ENCODE data around the gene CFAP90.

Gene CFAP90

DNA sequence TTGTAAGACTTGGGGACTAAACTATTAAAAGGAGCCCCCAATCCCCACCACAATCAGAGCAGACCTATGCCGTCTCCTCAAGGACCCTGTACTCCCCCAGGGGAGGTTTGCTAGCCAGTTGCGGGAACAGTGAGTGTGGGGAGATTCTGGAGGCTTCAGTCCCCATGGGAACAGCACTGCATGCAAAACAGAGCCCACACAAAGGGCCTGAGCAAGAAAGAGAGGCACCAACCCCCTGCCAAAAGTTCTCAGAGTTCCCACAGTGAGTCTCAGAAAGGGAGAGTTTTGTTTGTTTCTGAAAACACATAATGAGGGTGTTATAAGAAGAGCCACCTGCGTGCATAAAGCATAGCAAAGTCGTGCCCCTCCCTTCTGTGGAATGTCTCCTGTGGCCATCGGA is 56.6 kb downstream of the CFAP90 start:
- Mint-ChIP-seq H3K27me3 (ENCODE audit: low read depth) (no peaks in the 10 kb centered on the region), H3K9me3 (no peaks in the 10 kb centered on the region), H3K4me1 (ENCODE audit: low read depth) (no peaks in the 10 kb centered on the region), H3K4me3 (no peak overlapping the region), H3K36me3 (ENCODE audit: low read depth) (no peaks in the 10 kb centered on the region), H3K27ac (no peak overlapping the region)

DNA sequence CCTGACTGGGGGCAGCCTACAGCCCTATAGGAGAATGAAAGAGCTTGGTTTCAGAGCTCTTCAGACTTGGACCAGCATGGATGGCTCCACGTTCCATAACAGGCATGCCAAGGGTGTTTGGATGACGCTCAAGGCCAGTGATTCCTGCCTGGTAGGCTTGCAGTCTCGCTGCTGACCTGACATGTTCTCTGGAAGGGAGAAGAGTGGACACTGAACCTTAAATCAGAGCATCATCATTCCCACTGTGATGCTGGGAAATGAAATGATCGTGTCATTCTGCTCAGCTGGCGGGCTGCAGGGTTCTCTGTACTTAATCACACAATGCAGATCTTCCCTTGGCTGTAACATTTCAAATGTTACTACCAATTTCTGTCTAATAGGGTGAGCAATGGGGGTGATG is 57.0 kb downstream of the CFAP90 start:
- Mint-ChIP-seq H3K27ac (no peak overlapping the region), H3K36me3 (ENCODE audit: low read depth) (no peaks in the 10 kb centered on the region), H3K4me1 (ENCODE audit: low read depth) (no peaks in the 10 kb centered on the region), H3K27me3 (ENCODE audit: low read depth) (no peaks in the 10 kb centered on the region), H3K4me3 (no peak overlapping the region), H3K9me3 (no peaks in the 10 kb centered on the region)

- Mint-ChIP-seq H3K36me3 (ENCODE audit: low read depth) (no peaks in the 10 kb centered on the region), H3K4me3 (no peak overlapping the region), H3K4me1 (ENCODE audit: low read depth) (no peaks in the 10 kb centered on the region), H3K27ac (no peak overlapping the region), H3K27me3 (ENCODE audit: low read depth) (no peaks in the 10 kb centered on the region), H3K9me3 (no peaks in the 10 kb centered on the region)
Measured at GRCh38 chr5:7789567-7789966, 61.4 kb downstream of the CFAP90 start.

GRCh38 chr5:7787770-7788169 is 63.2 kb downstream of the CFAP90 start:
- H3K36me3 Mint-ChIP-seq (ENCODE audit: low read depth): no peaks in the 10 kb centered on the region
- no peak overlapping the region for H3K27ac Mint-ChIP-seq
- H3K27me3 Mint-ChIP-seq (ENCODE audit: low read depth): peaks cover 6% of the 10 kb centered on the region
- no peaks in the 10 kb centered on the region for H3K4me1 Mint-ChIP-seq (ENCODE audit: low read depth)
- H3K9me3 Mint-ChIP-seq: no peaks in the 10 kb centered on the region
- H3K4me3 Mint-ChIP-seq: no peak overlapping the region

GRCh38 chr5:7784683-7785380 is 66.1 kb downstream of the CFAP90 start:
- Mint-ChIP-seq H3K27ac (no peak overlapping the region), H3K4me1 (ENCODE audit: low read depth) (peaks cover under 1% of the 10 kb centered on the region), H3K9me3 (no peaks in the 10 kb centered on the region), H3K4me3 (no peak overlapping the region), H3K36me3 (ENCODE audit: low read depth) (no peaks in the 10 kb centered on the region), H3K27me3 (ENCODE audit: low read depth) (peaks cover 7% of the 10 kb centered on the region)

DNA sequence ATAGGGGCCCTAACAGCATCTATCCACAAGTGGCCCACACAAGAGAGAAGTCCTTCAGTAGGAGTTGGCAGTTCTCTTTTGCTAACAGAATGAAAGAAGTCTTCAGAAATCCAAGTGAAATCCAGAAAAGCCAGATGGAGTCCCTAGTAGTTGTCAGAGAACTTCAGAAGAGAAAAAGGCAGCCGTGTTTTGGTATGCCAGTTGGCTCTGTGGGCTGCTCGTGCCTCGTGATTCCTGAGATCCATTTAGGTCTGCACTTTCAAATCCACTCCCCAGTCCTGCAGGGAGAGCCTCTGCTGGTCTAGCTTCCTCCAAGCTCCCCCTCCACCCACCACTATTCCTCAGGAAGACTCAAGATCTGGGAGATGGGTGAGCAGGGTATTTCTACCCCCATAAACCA is 69.0 kb downstream of the CFAP90 start:
- Mint-ChIP-seq H3K27me3 (ENCODE audit: low read depth) (peaks cover 17% of the 10 kb centered on the region), H3K4me1 (ENCODE audit: low read depth) (peaks cover 9% of the 10 kb centered on the region), H3K4me3 (no peak overlapping the region), H3K27ac (no peak overlapping the region), H3K9me3 (no peaks in the 10 kb centered on the region), H3K36me3 (ENCODE audit: low read depth) (no peaks in the 10 kb centered on the region)
